Hippocampal formation (tissue), 2 donors: Measurements from ENCODE around the gene BCDIN3D.

Source experiments
- DNase-seq, 2 donors: peaks; one replicate each; lab custom pipeline; 2025; lab: John Stamatoyannopoulos, UW

Gene BCDIN3D

DNA sequence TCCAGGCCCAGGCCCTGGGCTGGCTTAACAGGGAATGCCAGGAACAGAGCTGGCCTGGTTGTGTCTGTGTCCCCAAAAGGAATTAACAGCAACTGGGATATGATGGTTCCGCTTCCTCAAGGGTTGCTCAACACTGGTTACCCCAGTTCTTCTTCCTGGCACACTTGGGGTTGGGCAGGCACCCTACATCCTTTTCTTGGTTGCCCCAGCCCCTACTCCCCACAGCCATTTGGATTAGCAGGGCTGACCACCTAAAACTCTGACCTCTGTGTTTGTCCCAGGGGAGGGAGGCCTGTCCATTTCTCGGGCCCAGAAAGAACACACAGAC is 45.5 kb downstream of the BCDIN3D start:
- DNase-seq, result no peak

- DNase-seq, result no peak
Measured at GRCh38 chr12:49796606-49797448, 46.1 kb downstream of the BCDIN3D start.

- no peak for DNase-seq
Measured at GRCh38 chr12:49796155-49796554, 46.8 kb downstream of the BCDIN3D start.

DNA sequence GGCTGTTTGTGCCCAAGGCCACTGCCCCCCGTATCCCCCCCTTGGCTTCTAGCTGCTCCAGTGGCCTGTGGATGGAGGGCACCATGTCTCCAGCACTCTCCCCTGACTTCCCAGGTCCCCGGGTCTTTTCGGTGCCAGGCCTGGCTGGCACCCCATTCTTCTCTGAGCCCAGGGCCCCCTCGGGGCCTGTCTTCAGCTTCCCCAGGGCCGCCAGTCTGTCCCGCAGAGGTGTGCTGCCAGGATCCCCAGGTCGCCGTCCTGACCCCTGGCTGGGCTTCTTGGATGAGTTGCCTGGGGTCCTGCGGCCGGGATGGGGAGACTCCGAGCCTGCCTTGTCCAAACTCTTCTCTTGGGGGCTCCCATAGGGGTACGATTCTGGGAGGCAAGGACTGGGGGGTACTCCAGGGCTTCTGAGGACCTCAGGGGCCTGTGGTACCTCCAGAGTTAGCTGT is 47.2 kb downstream of the BCDIN3D start:
- DNase-seq, result no peak

DNA sequence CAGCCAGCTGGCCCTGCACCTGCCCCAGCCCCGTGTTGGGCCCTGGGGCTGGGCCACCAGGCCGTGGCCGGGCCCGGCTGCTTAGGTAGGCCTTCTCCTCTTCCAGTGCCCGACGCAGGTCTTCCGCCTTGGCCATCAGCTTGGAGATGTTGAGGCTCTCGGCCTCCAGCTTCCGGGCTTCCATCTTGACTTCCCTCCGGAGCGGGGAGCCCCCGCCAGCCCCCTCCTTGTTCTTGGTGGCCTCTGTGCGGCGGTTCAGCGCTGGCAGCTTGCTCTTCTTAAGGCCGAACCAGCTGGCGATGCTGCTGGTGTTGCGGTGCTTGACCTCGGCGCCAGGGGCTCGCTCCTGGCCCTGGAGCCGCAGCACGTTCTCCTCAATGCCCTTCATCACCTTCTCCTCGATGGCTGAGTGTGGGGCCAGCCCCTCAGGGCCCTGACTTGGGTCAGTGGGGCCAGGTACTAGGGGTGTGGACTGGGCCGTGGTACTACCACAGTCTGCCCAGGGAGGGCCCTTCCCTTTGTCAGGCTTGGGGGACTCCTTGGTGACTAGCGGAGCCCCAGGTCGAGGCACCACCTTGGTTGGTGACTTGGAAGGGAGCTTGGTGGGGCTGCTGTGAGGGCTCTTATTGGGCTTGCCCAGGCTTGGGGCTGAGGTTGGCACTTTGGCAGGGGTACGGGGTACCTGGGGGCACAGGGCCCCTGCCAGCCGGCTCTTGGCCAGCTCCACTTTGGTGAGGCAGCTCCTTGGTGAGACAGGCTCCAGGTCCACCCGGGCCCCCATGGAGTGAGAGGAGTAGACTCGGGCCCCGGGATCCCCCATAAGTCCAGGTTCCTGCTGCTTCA is 47.9 kb downstream of the BCDIN3D start:
- no peak for DNase-seq

- no peak for DNase-seq
Measured at GRCh38 chr12:49794021-49794420, 48.9 kb downstream of the BCDIN3D start.

DNA sequence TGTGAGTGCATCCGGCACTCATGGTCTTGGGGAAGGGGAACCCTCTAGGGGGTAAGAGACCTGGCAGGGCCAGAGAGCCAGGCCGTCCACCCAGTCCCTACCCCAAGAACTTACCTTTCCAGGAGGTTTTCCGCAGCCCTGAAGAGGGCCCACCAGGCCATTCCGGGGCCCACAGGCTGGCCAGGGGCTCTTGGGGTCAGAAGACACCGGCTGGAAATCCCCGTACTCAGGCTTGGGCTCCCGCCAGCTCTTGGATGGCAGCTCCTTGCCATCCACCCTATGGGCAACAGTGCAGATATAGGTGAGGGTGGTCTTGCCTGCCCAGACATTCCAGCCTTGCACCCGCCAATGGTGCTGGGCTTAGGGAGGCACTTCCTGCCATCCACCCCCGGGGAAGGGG is 49.3 kb downstream of the BCDIN3D start:
- DNase-seq, result no peak

DNA sequence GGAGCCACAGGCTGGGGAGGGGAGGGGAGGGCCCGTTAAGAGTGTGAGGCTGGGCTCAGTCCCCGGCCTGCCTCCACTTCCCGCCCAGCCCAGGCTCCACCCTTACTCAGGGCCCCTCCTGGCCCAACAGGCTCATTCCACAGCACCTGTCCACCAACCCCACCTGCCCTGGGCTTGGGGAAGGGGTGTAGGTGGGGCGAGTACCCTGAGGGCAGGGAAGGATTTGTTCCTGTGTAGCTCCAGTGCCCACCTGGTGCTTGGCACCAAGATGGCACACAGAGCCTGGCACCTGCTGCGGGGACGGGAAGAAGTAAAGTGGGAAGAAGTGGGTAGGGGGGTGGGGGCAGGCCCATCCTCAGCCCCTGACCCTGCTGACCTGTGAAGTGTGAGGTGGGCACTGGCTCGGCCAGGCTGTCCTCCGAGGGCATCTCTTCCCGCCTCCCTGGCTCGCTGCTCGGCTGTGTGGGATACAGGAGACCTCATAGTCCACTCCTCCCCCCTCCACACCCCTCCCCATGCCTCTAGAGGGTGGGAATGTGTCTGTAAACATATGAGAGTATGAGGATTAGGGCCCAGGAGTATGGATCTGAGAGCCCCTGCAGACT is 49.8 kb downstream of the BCDIN3D start:
- DNase-seq, result no peak

DNA sequence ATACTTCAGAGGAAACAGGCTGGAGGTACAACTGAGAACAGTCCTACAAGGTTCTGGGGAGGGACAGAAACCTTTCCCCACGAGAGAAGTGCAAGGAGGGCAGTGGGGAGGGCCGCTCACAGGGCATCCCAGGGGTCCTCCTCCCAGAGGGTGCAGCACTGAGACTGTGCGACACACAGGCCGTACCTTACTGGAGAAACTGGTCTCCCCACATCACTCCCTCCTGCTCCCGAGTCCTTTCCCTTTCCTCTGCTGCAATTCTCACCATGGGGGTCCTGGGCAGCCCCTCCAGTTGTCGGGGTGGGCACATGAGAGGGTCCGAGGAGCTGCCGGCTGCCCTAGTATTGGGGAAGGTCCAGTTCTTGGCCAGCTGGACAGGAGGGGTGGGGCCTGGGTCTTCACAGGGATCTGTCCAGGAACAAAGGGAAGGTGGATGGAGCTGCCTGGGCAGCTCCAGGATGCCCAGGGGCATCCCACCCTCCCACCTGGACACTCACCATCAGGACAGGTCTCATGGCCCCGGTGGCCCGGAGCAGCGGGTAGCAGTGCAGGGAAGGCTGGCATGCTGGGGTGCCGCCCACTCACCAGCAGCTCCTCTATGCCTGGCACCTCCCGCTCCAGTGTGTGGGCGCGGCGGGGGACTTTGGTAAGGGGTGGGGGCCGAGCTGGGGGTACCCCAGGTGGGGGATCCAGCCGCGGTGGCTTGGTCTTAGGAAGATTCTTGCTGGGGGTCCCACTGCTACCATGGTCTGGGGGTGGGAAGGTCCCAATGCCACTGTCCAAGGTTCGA is 50.5 kb downstream of the BCDIN3D start:
- DNase-seq, result no peak

GRCh38 chr12:49791700-49792099 is 51.2 kb downstream of the BCDIN3D start:
- DNase-seq, result no peak

GRCh38 chr12:49790741-49791555 is 52.0 kb downstream of the BCDIN3D start:
- no peak for DNase-seq

DNA sequence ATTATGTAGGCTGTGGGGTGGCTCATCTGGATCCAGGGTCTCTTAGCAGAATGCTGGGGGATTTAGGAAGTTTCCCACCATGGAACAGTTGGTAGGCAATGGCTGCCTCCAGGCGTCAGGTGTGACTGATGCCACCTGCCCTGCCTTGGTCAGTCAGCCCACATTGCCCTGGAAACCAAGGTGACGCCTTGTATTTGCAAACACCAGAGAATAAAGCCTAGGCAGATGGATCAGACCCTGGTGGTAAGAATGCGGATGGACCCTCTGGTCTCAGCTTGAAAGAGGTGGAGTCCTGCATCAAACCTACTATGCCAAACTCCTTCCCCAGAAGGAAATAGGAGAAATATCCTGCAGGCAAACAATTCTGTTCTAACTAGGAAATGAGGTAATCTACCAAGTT is 52.9 kb downstream of the BCDIN3D start:
- DNase-seq, result no peak

DNA sequence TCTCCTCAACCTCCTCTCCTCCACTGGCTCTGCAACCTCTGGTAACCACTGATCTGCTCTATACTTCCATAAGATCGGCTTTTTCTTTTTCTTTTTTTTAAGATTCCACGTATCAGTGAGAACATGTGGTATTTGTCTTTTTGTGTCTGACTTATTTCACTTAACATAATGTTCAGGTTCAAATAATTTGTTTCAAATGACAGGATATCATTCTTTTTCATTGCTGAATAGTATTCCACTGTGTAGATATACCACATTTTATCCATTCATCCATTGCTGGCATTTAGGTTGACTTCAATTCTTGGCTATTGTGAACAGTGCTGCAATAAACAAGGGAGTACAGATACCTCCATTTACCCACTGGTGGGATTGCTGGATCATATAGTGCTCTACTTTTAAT is 55.2 kb downstream of the BCDIN3D start:
- no peak for DNase-seq
